AG04449 (cell line): Measurements from ENCODE around the gene IFT172.

Experiments
- CTCF ChIA-PET: fragments of 350-600 bp; formaldehyde crosslinking; extraction: SDS; loops from one replicate; lab custom pipeline; 2021; ENCODE audit warnings: antibody characterized with exemption; lab: Yijun Ruan, JAX
- POLR2A ChIA-PET: fragments of 400-600, 350-600 bp; formaldehyde crosslinking; extraction: SDS; loops from one replicate; lab custom pipeline; 2020; ENCODE audit warnings: antibody characterized with exemption, inconsistent platforms; lab: Yijun Ruan, JAX
- DNase-seq: peaks from one replicate; pipeline ENCODE4 v3.0.0-alpha.2; 2010; ENCODE audit warnings: low read depth, low spot score
- H3K4me3 ChIP-seq: 2 replicates; pipeline ENCODE4 v1.5.1; 2011; ENCODE audit warnings: low read depth, mild to moderate bottlenecking, control low read depth, low read length
- CTCF ChIP-seq: IDR thresholded peaks from one replicate; pipeline ENCODE4 v1.5.1; 2011; ENCODE audit warnings: mild to moderate bottlenecking, moderate library complexity, low read length, control low read depth, inconsistent platforms; ENCODE audit not compliant: insufficient read depth; ENCODE audit errors: missing control alignments

The IFT172 gene

DNA sequence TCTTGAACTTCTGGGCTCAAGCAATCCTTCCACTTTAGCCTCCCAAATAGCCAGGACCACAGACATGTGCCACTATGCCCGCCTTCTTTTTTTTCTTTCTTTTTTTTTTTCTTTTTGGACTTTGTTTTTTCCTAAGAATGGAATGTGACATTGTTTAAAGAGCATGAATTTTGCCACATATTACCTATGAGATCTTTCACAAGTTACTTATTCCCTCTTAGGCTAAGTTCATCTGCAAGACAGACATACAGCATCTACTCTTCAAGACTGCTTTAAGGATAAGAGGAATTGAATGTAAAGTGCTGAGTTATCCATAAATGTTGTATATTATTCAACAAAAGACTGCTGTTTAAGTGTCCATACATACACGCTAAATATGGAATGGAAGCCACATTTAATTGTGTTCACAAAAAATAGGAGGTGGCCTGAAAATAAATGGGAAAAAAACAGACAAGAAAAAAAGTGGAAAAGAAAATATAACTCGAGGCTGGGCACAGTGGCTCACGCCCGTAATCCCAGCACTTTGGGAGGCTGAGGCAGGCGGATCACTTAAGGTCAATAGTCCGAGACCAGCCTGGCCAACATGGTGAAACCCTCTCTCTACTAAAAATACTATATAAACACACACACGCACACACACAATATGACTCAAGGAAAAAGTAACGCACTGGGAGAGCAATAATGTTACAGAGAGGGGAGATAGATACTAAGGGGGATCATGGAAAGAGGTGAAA, 77.0 kb downstream of the IFT172 start:
- ChIA-PET POLR2A (no interaction called here), CTCF (no interaction called here)
- TF ChIP-seq CTCF = no peak
- no peak for DNase-seq
- no peak overlapping the region for H3K4me3 ChIP-seq

GRCh38 chr2:27409321-27410073, 80.0 kb downstream of the IFT172 start, which contains the start of gene PPM1G:
Gene PPM1G, minus strand, starts transcription at chr2:27409591. Its CDS starts 169 bp downstream, at chr2:27409422.
- ChIA-PET CTCF (interaction anchor here (0.6 to 6.1 kb wide), 8 partner anchors 11 to 274 kb away, joined by 3 to 57 read pairs (median 4); partner anchors contain the start of genes SLC4A1AP and SUPT7L), POLR2A (interaction anchor here (0.8 to 2.5 kb wide), 6 partner anchors 19 to 52 kb away, joined by 3 to 18 read pairs (median 4); partner anchors contain the start of genes GTF3C2, NRBP1 and ZNF513)
- peak; percentile 34 for DNase-seq
- TF ChIP-seq CTCF = no peak
- H3K4me3 ChIP-seq = peak within 1 kb of the TSS; percentile 88

DNA sequence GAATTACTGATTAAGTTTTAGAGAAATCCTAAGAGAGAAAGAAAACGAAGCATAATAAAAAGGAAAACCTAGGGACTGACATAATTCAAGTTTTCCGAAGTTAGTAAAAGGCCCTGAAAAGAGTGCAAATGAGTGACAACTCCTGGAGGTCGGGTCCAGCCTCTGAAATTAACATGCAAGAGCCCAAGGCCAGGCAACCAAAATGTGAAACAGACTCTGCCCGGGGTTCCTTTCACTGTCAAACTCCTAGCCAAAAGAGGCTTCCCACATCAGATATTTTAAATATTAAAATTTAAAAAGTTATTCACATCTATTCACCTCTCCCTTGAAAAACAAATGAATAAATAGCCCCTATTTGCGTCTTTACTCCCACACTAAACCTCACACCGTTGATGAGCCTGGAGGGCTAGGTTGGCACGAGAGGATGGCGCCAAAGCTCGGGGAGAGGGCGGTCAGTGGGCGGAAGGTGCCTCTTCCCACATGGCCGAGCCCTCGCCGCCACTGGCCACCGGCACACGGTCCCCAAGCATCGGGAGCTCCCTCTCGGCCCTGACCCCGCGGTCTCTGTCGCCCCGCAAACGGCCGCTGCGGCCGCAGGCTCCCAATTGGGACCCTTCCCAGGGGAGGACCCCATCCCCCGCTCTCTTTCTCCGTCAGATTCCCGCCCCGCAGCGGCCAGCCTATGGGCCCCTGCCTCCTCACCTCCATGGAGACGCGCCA, 80.8 kb downstream of the IFT172 start:
- peak overlapping the region; percentile 88 for H3K4me3 ChIP-seq
- CTCF ChIA-PET = interaction anchor here (1.0 to 6.1 kb wide), 9 partner anchors 11 to 274 kb away, joined by 3 to 57 read pairs (median 5); partner anchors contain the start of gene IFT172
- no peak for TF ChIP-seq CTCF
- no peak for DNase-seq
- POLR2A ChIA-PET = interaction anchor here (0.8 to 2.5 kb wide), 4 partner anchors 20 to 52 kb away, joined by 3 to 18 read pairs (median 8); partner anchors contain the start of genes GTF3C2 and NRBP1

- POLR2A ChIA-PET = no interaction called here
- no peak for DNase-seq
- H3K4me3 ChIP-seq = peak overlapping the region; percentile 88
- CTCF ChIA-PET = interaction anchor here (0.7 to 6.1 kb wide), 10 partner anchors 10 to 275 kb away, joined by 3 to 57 read pairs (median 4); partner anchors contain the start of genes IFT172 and NRBP1
- TF ChIP-seq CTCF = peak; percentile 48
Observed at GRCh38 chr2:27407798-27408491, 81.6 kb downstream of the IFT172 start.

GRCh38 chr2:27400348-27401135, 89.0 kb downstream of the IFT172 start:
- ChIA-PET POLR2A (no interaction called here), CTCF (interaction anchor here (2.1 to 2.7 kb wide), 2 partner anchors 8 to 283 kb away, joined by 5 to 18 read pairs; no protein-coding TSS in a partner anchor)
- no peak for DNase-seq
- H3K4me3 ChIP-seq = no peak overlapping the region
- TF ChIP-seq CTCF = no peak
